Measurements from ENCODE around the gene GLT8D2.

GLT8D2 gene

GRCh38 chr12:103944964-103945363 is 105.0 kb downstream of the GLT8D2 start:
- DNase-seq, result no peak

Measured in activated CD4-positive, alpha-beta T cell treated with anti-CD3 and anti-CD28 coated beads, Interleukin-2, amount 50 U/mL, for 1 hour (primary cell).